Cardiac muscle cell (in vitro differentiated cells and primary cell): Measurements from ENCODE around the gene ALOX15. TPM values are rescaled to one million over a fixed set of nuclear protein-coding genes. Genes with fewer than 3 reads are reported as not detected.

ENCODE experiments used
- DNase-seq, 2 donors: peaks; one replicate each; pipeline versions ENCODE4 v3.0.0 to v3.0.0-alpha.2; 2010 to 2017; ENCODE audit warnings: low read depth in 1 of 2, low spot score in 1 of 2
- H3K27ac ChIP-seq: fragments of 200-600 bp; sonication (generic); 2 replicates; pipeline ENCODE4 v1.5.1; 2016
- H3K27me3 ChIP-seq: fragments of 200-600 bp; sonication (generic); 2 replicates; pipeline ENCODE4 v1.6.0; 2016; ENCODE audit warnings: control low read depth
- H3K36me3 ChIP-seq: fragments of 200-600 bp; sonication (generic); 2 replicates; pipeline ENCODE4 v1.5.1; 2016; ENCODE audit warnings: control low read depth
- H3K4me1 ChIP-seq: fragments of 200-600 bp; sonication (generic); 2 replicates; pipeline ENCODE4 v1.8.1; 2017; ENCODE audit warnings: low read depth, mild to moderate bottlenecking, mixed run types
- H3K4me3 ChIP-seq: fragments of 200-600 bp; sonication (generic); 2 replicates; pipeline ENCODE4 v1.5.1; 2016; ENCODE audit warnings: mild to moderate bottlenecking
- H3K9me3 ChIP-seq: fragments of 200-600 bp; sonication (generic); 2 replicates; pipeline ENCODE4 v1.5.1; 2017; ENCODE audit warnings: low read depth, mild to moderate bottlenecking, control low read depth
- polyA plus RNA-seq: library from polyadenylated mRNA; unstranded; fragments of >200 nt; fragmentation: Nextera tagmentation; extraction: Ambion mirVana; gene quantifications from 2 replicates; pipeline ENCODE4 v1.2.1, GENCODE V29; 2016
- total RNA-seq: library from RNA; depleted of rRNA; stranded (reverse); fragments of >200 nt; gene quantifications from 2 replicates; pipeline ENCODE4 v1.2.3, GENCODE V29; 2016
- TF ChIP-seq, protein P1 (sequence below): IDR thresholded peaks from 2 replicates; pipeline ENCODE4 v1.5.1; 2012; ENCODE audit warnings: low read depth, mild to moderate bottlenecking, low read length

The ALOX15 gene
- total and polyA plus RNA-seq, 2 experiments from 2014 or later, result 0.71 to 1.5 TPM

GRCh38 chr17:4622375-4622774 lies 19.1 kb downstream of the ALOX15 start:
- Histone ChIP-seq H3K4me3 (no peak overlapping the region), H3K27ac (no peak overlapping the region), H3K27me3 (no peaks in the 10 kb centered on the region), H3K9me3 (no peaks in the 10 kb centered on the region), H3K36me3 (no peaks in the 10 kb centered on the region), H3K4me1 (peaks cover 18% of the 10 kb centered on the region)
- DNase-seq, result no peak
- TF ChIP-seq, protein P1, sequence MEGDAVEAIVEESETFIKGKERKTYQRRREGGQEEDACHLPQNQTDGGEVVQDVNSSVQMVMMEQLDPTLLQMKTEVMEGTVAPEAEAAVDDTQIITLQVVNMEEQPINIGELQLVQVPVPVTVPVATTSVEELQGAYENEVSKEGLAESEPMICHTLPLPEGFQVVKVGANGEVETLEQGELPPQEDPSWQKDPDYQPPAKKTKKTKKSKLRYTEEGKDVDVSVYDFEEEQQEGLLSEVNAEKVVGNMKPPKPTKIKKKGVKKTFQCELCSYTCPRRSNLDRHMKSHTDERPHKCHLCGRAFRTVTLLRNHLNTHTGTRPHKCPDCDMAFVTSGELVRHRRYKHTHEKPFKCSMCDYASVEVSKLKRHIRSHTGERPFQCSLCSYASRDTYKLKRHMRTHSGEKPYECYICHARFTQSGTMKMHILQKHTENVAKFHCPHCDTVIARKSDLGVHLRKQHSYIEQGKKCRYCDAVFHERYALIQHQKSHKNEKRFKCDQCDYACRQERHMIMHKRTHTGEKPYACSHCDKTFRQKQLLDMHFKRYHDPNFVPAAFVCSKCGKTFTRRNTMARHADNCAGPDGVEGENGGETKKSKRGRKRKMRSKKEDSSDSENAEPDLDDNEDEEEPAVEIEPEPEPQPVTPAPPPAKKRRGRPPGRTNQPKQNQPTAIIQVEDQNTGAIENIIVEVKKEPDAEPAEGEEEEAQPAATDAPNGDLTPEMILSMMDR, result no peak

DNA sequence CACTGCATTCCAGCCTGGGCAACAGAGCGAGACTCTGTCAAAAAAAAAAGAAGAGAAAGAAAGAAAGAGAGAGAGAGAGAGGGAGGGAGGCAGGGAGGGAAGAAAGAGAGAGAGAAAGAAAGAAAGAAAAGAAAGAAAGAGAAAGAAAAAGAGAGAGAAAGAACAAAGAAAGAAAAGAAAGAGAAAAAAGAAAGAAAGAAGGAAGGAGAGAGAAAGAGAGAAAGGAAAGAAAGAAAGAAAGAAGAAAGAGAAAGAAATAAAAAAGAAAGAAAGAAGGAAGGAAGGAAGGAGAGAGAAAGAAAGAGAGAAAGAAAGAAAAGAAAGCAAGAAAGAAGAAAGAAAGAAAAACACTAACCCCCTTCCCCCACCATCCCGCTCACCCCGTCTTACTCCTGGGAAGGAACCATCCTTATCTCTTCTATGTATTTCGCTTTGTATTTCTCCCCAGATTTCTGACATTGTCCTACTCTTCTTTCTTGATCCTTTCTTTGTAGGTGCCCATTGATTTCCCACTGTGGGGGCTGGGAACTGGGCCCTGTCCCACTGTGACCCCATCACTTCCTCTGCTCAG lies 20.9 kb downstream of the ALOX15 start:
- Histone ChIP-seq H3K27ac (no peak overlapping the region), H3K36me3 (no peaks in the 10 kb centered on the region), H3K9me3 (no peaks in the 10 kb centered on the region), H3K4me3 (no peak overlapping the region), H3K27me3 (no peaks in the 10 kb centered on the region), H3K4me1 (peaks cover 20% of the 10 kb centered on the region)
- TF ChIP-seq, protein P1, result no peak
- no peak for DNase-seq

GRCh38 chr17:4617590-4618351 lies 23.7 kb downstream of the ALOX15 start:
- no peaks in the 10 kb centered on the region for H3K27me3 ChIP-seq
- H3K9me3 ChIP-seq, result no peaks in the 10 kb centered on the region
- peaks cover 15% of the 10 kb centered on the region for H3K4me1 ChIP-seq
- no peak for DNase-seq
- TF ChIP-seq, protein P1, result no peak
- no peaks in the 10 kb centered on the region for H3K36me3 ChIP-seq
- no peak overlapping the region for H3K4me3 ChIP-seq
- H3K27ac ChIP-seq, result peak overlapping the region; percentile 20

DNA sequence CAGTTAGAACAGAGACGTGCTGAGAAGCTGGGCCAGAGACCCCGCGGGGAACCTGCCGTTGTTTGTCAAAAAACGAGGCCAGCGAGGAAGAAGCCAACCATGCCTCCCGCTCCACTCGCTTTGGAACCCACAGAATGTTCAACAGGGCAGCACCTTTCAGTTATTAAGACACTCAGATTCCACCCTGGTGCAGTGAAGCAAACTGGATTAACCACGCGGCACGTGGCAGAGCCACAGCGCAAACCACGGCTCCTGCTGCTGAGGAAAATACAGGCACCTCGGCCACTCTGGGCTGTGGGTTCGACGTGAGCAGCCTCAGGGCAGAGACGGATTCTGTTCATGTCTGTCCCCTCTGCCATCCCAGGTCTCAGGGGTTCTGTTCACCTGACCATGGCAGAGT lies 24.4 kb downstream of the ALOX15 start:
- H3K36me3 ChIP-seq, result no peaks in the 10 kb centered on the region
- DNase-seq, result no peak
- H3K27ac ChIP-seq, result no peak overlapping the region
- H3K4me3 ChIP-seq, result no peak overlapping the region
- TF ChIP-seq, protein P1, result no peak
- no peaks in the 10 kb centered on the region for H3K27me3 ChIP-seq
- H3K9me3 ChIP-seq, result no peaks in the 10 kb centered on the region
- peaks cover 15% of the 10 kb centered on the region for H3K4me1 ChIP-seq

- TF ChIP-seq, protein P1, result no peak
- H3K27me3 ChIP-seq, result no peaks in the 10 kb centered on the region
- no peak for DNase-seq
These were observed 25.0 kb downstream of the ALOX15 start for GRCh38 chr17:4616476-4616875.

More at GRCh38 chr17:4616476-4616875, 25.0 kb downstream of the ALOX15 start:
- Histone ChIP-seq H3K9me3 (no peaks in the 10 kb centered on the region), H3K4me1 (peaks cover 15% of the 10 kb centered on the region), H3K36me3 (no peaks in the 10 kb centered on the region), H3K4me3 (no peak overlapping the region), H3K27ac (no peak overlapping the region)
